Prostate gland (tissue), 2 donors: ENCODE results near the gene PRKG1. TPM values are rescaled to one million over a fixed set of nuclear protein-coding genes. Genes with fewer than 3 reads are reported as not detected.

ENCODE experiments used
- DNase-seq: peaks from one replicate; pipeline ENCODE4 v3.0.0-alpha.2; 2019; ENCODE audit warnings: low spot score
- H3K27ac ChIP-seq, 2 donors: fragments of 200-600 bp; sonication (generic); 2 replicates each; pipeline ENCODE4 v1.5.1; 2017 to 2019
- H3K27me3 ChIP-seq: fragments of 200-600 bp; sonication (generic); replicated peaks from 2 replicates; pipeline ENCODE4 v1.5.1; 2019; ENCODE audit not compliant: insufficient read depth
- H3K36me3 ChIP-seq, 2 donors: fragments of 200-600 bp; sonication (generic); 1 replicate in 1 of 2; 2 replicates in 1 of 2; pipeline versions ENCODE4 v1.5.1 to v1.8.1; 2017 to 2019
- H3K4me1 ChIP-seq: fragments of 200-600 bp; sonication (generic); replicated peaks from 2 replicates; pipeline ENCODE4 v1.5.1; 2019
- H3K4me3 ChIP-seq, 2 donors: fragments of 200-600 bp; sonication (generic); 2 replicates each; pipeline ENCODE4 v1.5.1; 2017 to 2019
- H3K9me3 ChIP-seq: fragments of 200-600 bp; sonication (generic); 2 replicates; pipeline ENCODE4 v1.5.1; 2017
- CTCF ChIP-seq, 4 experiments: fragments of 200-600 bp in 2 of 4; fragments of 450-650 bp in 2 of 4; sonication (generic) in 2 of 4; IDR thresholded peaks; 1 replicate in 3 of 4; 2 replicates in 1 of 4; pipeline ENCODE4 v1.5.1; 2016 to 2019; ENCODE audit warnings: antibody characterized with exemption in 4 of 4, mild to moderate bottlenecking in 2 of 4, moderate library complexity in 2 of 4
- POLR2A ChIP-seq: fragments of 450-650 bp; IDR thresholded peaks from one replicate; pipeline ENCODE4 v1.6.1; 2016; ENCODE audit warnings: antibody characterized with exemption, mild to moderate bottlenecking
- POLR2AphosphoS5 ChIP-seq: sonication (generic); formaldehyde crosslinking; IDR thresholded peaks from one replicate; pipeline ENCODE4 v1.6.1; 2017; ENCODE audit warnings: antibody characterized with exemption
- WGBS: methylation state at CpG from one replicate; pipeline ENCODE4 v1.1.5; 2018; 5-methylcytosine and 5-hydroxymethylcytosine counted together
- intact Hi-C: fragments of 100-400 bp; cut with DNase I; formaldehyde crosslinking; loops from one replicate; pipeline ENCODE4 v1.14.2; 2022
- total RNA-seq, 2 donors: library from RNA; depleted of rRNA; stranded (reverse); fragments of >200 nt; gene quantifications; one replicate each; pipeline ENCODE4 v1.1.0, GENCODE V29; 2016

PRKG1 gene
- total RNA-seq, 2 donors from 2014 or later: 2.7 to 9.0 TPM

- 86% methylated on average over 1 of the region's 1 CpG for WGBS
- TF ChIP-seq CTCF (IDR thresholded peaks at IDR 0.05) (no peak), POLR2AphosphoS5 (no peak), POLR2A (no peak)
- Histone ChIP-seq H3K27ac (no peak overlapping the region), H3K4me3 (no peak overlapping the region), H3K36me3 (no peaks in the 10 kb centered on the region), H3K27me3 (no peaks in the 10 kb centered on the region), H3K9me3 (no peaks in the 10 kb centered on the region), H3K4me1 (no peaks in the 10 kb centered on the region)
- DNase-seq: no peak
- intact Hi-C loops: no loop called here
These were observed 70.0 kb downstream of the PRKG1 start for GRCh38 chr10:51144161-51144781.

GRCh38 chr10:51145375-51145774, 71.1 kb downstream of the PRKG1 start:
- no peak for DNase-seq
- Histone ChIP-seq H3K4me3 (no peak overlapping the region), H3K36me3 (no peaks in the 10 kb centered on the region), H3K9me3 (no peaks in the 10 kb centered on the region), H3K4me1 (no peaks in the 10 kb centered on the region), H3K27ac (no peak overlapping the region), H3K27me3 (no peaks in the 10 kb centered on the region)
- no peak for TF ChIP-seq POLR2A
- no peak for TF ChIP-seq CTCF (IDR thresholded peaks at IDR 0.05)
- TF ChIP-seq POLR2AphosphoS5: no peak
- WGBS: 76% methylated on average over 7 of the region's 7 CpGs
- intact Hi-C loops: no loop called here

- no peaks in the 10 kb centered on the region for H3K36me3 ChIP-seq
- no peak for TF ChIP-seq POLR2A
- no peak for TF ChIP-seq CTCF (IDR thresholded peaks at IDR 0.05)
- no peak for TF ChIP-seq POLR2AphosphoS5
- no peaks in the 10 kb centered on the region for H3K4me1 ChIP-seq
- no peak overlapping the region for H3K27ac ChIP-seq
- no peaks in the 10 kb centered on the region for H3K9me3 ChIP-seq
- H3K27me3 ChIP-seq: no peaks in the 10 kb centered on the region
- 79% methylated on average over 2 of the region's 2 CpGs for WGBS
- intact Hi-C loops: no loop called here
- H3K4me3 ChIP-seq: no peak overlapping the region
- no peak for DNase-seq
These were observed 73.5 kb downstream of the PRKG1 start for GRCh38 chr10:51147644-51148399.

- WGBS: 78% methylated on average over 4 of the region's 4 CpGs
- no peaks in the 10 kb centered on the region for H3K36me3 ChIP-seq
- no peak overlapping the region for H3K27ac ChIP-seq
- intact Hi-C loops: no loop called here
- H3K9me3 ChIP-seq: no peaks in the 10 kb centered on the region
- H3K4me1 ChIP-seq: no peaks in the 10 kb centered on the region
- TF ChIP-seq POLR2A (no peak), POLR2AphosphoS5 (no peak), CTCF (IDR thresholded peaks at IDR 0.05) (no peak)
- DNase-seq: no peak
- H3K4me3 ChIP-seq: no peak overlapping the region
- H3K27me3 ChIP-seq: no peaks in the 10 kb centered on the region
These were observed 82.6 kb downstream of the PRKG1 start for GRCh38 chr10:51156926-51157325.

- TF ChIP-seq CTCF (IDR thresholded peaks at IDR 0.05): no peak
- no peak for TF ChIP-seq POLR2AphosphoS5
- TF ChIP-seq POLR2A: no peak
- no peaks in the 10 kb centered on the region for H3K27me3 ChIP-seq
- H3K36me3 ChIP-seq: no peaks in the 10 kb centered on the region
- H3K4me1 ChIP-seq: no peaks in the 10 kb centered on the region
- no peaks in the 10 kb centered on the region for H3K9me3 ChIP-seq
- DNase-seq: no peak
- 94% methylated on average over 3 of the region's 3 CpGs for WGBS
- intact Hi-C loops: no loop called here
- H3K27ac ChIP-seq: no peak overlapping the region
- no peak overlapping the region for H3K4me3 ChIP-seq
These were observed 84.5 kb downstream of the PRKG1 start for GRCh38 chr10:51158832-51159231.
